Germinal center (tissue), 1 donor: ENCODE results near the gene OBSCN.

ENCODE experiments used
- DNase-seq: peaks from one replicate; pipeline ENCODE4 v3.0.0; 2012; ENCODE audit warnings: mixed read lengths, low spot score

Gene OBSCN

GRCh38 chr1:228289996-228290881 lies 82.4 kb downstream of the OBSCN start:
- no peak for DNase-seq

- no peak for DNase-seq
Measured at GRCh38 chr1:228291906-228292608, 84.2 kb downstream of the OBSCN start.

GRCh38 chr1:228292609-228292911 lies 84.7 kb downstream of the OBSCN start:
- no peak for DNase-seq

GRCh38 chr1:228293393-228293792 lies 85.5 kb downstream of the OBSCN start:
- DNase-seq, result no peak

- DNase-seq, result no peak
Measured at GRCh38 chr1:228293816-228294500, 86.1 kb downstream of the OBSCN start.

- no peak for DNase-seq
Measured at GRCh38 chr1:228294717-228295116, 86.9 kb downstream of the OBSCN start.

- no peak for DNase-seq
Measured at GRCh38 chr1:228295201-228295600, 87.4 kb downstream of the OBSCN start.

- DNase-seq, result no peak
Measured at GRCh38 chr1:228295981-228296380, 88.1 kb downstream of the OBSCN start.

GRCh38 chr1:228297242-228297641 lies 89.4 kb downstream of the OBSCN start:
- DNase-seq, result no peak

GRCh38 chr1:228297822-228298221 lies 90.0 kb downstream of the OBSCN start:
- no peak for DNase-seq

GRCh38 chr1:228298471-228298870 lies 90.6 kb downstream of the OBSCN start:
- no peak for DNase-seq

GRCh38 chr1:228299211-228299610 lies 91.4 kb downstream of the OBSCN start:
- DNase-seq, result no peak

GRCh38 chr1:228299901-228300300 lies 92.1 kb downstream of the OBSCN start:
- DNase-seq, result no peak

- DNase-seq, result no peak
Measured at GRCh38 chr1:228302086-228302485, 94.2 kb downstream of the OBSCN start.

- DNase-seq, result no peak
Measured at GRCh38 chr1:228303596-228303995, 95.8 kb downstream of the OBSCN start.

GRCh38 chr1:228304225-228304624 lies 96.4 kb downstream of the OBSCN start:
- no peak for DNase-seq

GRCh38 chr1:228304766-228305395 lies 97.0 kb downstream of the OBSCN start:
- DNase-seq, result no peak

GRCh38 chr1:228305721-228306152 lies 97.9 kb downstream of the OBSCN start:
- DNase-seq, result no peak

GRCh38 chr1:228306275-228307217 lies 98.7 kb downstream of the OBSCN start:
- no peak for DNase-seq

GRCh38 chr1:228307218-228308023 lies 99.6 kb downstream of the OBSCN start:
- no peak for DNase-seq
